Right renal pelvis (tissue), 4 donors: ENCODE data around the gene ROCK2. TPM values are rescaled to one million over a fixed set of nuclear protein-coding genes. Genes with fewer than 3 reads are reported as not detected.
"Not testable (repeated sequence)": the region's sequence is repeated elsewhere in the genome, so short reads cannot be mapped to it uniquely, and the experiment has no call there.

Experiments
- DNase-seq, 4 donors: peaks; one replicate each; pipeline ENCODE4 v3.0.0-alpha.2; 2013; ENCODE audit warnings: low read depth in 4 of 4, low spot score in 3 of 4, missing footprints in 1 of 4
- polyA plus RNA-seq, 4 donors: library from polyadenylated mRNA; unstranded; fragments of 120-200 nt; gene quantifications; one replicate each; pipeline ENCODE4 v1.2.1, GENCODE V29; 2013; ENCODE audit not compliant: insufficient read length in 4 of 4

ROCK2 gene
- polyA plus RNA-seq, 4 donors: 33.9 to 44.6 (median 39.7) TPM

DNA sequence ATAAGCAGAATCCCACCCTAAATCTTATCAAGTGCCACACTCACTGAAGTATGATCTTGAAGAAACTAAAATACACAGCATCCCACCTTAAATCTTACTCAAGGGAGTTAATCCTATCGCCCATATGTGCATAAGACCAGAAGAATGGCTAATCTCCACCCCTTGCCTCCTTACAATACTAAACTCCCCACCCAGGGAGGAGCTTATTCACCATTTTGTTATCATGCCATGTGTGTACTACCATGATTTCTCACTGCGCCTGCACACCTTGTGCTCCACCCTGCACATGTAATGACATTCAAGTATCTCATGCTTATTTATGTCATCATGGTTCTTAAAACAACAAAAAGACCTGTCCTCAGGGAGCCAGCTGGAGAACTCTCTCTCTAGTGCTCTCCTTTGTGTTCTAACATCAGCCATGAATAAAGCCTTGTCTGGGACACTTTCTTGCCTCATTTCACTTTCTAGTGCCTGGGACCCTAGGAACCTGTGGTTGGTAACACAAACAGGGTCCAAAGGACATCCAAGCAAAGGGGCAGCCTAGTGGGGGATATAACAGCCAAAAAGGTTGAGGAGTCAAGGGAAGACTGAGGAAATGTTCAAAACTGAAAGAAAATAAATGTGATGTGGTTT is 101.8 kb downstream of the ROCK2 start:
- no peak for DNase-seq

DNA sequence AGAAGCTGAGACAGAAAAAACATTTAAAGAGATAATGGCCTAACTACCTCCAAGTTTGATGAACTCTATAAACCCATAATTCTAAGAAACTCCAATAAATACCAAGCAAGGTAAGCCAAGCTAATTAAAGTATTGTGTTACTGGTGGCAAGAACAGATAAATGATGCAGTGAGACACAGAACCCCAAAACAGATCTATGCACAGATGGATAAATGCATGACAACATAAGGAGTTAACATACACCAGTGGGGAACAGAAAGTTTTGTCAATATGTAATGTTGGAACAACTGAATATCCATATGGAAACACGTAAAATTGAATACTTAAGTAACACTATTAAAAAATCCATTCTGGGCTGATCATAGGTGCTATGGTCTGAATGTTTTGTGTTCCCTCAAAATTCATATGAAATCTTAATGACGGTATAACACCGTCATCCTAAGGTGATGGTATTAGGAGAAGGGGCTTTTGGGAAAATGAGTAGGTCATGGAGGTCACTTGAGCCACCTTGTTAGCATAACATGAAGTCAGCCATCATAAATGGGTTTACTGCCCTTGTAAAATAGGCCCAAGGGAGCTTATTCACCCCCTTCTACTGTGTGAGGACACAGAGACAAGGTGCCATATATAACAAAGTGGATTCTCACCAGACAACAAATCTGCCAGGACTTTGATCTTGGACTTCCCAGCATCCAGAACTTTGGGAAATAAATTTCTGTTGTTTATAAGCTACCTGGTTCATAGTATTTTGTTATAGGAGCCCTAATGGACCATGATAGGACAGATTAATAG is 102.8 kb downstream of the ROCK2 start:
- DNase-seq: no peak

DNA sequence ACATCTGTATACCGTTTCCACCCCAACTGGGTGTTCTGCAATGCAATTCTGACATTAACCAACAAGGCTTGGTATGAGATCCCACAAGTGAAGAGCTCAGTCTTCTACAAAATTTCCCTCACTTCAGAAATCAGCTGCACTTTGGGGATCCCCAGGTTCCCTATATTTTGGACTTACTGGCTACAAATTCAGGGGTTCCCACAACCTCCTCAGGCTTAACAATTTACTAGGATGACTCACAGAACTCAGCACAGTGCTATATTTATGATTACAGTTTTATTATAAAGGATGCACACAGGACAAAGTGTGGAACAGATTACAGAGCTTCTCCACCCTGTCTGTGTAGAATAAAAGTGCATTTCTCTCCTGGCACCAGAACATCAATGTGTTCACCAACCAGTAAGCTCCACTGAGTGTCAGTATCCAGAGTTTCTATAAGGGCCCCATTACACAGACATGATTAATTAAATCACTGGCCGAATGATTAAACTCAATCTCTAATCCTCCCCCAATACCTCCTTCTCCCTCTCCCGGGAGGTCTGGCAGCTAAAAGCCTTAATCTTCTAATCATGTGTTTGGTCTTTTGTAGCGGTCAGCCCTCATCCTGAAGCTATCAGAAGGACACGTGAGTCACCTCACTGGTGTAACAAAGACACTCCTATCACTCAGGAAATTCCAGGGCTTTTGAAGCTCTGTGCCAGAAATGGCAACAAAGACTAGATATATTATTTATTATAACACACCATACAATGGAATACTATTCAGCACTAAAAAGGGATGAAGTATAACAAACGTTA is 104.6 kb downstream of the ROCK2 start:
- DNase-seq: no peak

DNA sequence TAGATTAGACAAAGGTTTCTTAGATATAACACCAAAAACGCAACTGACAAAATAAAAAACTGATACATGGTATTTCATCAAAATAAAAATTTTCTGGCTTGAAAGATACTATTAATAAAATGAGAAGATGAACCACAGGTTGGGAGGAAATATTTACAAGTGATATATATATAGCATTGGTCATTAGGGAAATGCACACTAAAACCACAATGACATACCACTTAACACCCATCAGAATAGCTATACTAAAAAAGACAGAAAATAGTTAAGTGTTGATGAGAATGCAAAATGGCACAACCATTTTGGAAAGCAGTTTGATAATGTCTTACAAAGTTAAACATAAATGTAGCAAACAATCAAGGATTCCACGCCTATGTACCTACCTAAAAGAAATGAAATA is 105.3 kb downstream of the ROCK2 start:
- no peak for DNase-seq

DNA sequence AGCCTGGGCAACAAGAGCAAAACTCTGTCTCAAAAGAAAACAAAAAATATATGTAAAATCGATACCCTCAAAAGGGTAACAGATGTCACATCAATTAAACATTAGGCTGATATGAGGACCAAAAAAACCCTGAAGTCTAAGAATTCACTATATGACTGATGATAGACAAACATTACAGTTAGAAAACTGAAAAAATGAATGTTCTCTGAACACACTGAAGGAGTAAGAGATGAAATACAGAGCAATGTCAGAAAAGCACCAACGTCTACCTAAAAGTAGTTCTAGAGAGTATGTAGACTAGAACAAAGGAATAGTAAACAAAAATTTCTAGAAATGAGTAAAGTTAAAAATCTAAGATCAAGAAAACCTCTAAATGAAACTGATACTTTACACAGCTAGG is 107.3 kb downstream of the ROCK2 start:
- no peak for DNase-seq

DNA sequence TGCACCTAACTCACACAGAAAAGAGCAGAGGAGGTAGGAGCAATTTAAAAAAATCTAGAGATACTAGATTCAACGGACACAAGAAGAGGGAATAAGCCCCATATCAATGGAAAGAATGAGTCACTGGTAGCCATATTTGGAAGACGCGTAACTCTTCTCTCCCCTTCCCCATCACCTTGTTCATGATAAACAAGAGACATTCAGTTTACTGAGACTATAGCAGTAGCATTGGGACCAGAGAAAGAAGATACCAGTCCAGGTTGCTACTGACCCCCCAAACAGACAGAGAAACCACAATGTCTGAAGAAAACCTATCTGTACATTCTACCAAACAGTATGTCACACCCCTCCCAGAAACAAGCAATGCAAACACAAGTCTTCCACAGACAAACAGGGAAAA is 108.1 kb downstream of the ROCK2 start:
- DNase-seq: no peak

DNA sequence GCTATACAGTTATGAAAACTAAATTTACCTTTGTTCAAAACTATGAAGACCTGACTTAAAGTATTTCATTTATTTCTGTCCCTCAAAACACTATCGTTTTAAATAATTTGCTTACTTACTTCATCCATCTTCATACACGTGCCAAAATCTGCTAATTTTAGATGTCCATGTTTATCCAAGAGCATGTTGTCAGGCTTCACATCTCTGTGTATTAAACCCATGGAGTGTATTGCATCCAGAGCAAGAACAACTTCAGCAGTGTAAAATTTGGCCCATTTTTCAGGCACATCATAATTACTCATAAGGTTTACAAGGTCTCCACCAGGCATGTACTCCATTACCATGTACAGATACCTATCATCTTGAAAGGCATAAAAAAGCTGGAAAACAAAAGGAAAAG is 108.9 kb downstream of the ROCK2 start:
- no peak for DNase-seq

DNA sequence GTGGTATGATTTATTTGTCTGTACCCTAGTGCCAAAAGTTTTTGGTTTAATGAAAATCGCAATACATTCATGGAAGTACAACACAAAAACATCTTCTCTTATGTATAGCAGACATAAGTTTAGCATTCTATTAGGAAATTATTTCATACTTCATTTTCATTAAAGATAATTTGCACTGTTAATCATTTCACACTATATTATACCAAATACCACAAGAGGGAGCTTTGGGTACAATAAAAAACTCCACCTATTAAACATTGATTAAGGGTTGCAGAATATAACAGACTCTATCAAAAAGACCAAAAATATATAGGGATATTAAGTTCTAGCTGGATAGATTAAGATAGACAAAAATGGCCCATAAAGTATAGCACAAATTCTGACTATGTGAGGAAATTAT is 110.1 kb downstream of the ROCK2 start:
- DNase-seq: no peak

DNA sequence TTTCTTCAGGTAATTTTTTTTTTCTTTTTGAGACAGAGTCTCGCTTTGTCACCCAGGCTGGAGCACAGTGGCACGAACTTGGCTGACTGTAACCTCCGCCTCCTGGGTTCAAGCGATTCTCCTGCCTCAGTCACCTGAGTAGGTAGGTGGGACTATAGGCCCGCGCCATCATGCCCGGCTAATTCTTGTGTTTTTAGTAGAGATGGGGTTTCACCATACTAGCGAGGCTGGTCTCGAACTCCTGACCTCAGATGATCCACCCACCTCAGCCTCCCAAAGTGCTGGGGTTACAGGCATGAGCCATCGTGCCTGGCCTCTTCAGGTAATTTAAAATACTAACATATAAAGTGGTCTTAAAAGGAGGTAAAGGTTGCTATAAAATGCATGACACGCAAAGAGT is 113.2 kb downstream of the ROCK2 start:
- not testable (repeated sequence) for DNase-seq

DNA sequence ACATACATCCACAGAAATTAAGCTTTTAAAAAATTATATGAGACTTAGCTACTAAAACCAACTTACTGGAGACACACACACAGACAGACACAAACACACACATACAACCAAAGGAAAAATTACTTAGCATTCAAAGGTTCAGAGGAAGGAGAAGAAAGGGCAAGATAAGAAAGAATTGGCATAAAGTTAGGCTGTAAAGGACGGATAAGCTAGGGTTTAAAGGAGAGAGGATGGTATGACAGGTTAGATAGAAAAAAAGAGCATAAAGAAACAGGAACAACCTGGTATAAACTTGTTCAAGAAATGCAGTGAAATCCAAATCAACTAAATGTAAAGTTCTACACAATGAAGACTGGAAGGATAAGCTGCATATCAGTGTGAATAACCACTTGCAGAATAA is 115.7 kb downstream of the ROCK2 start:
- DNase-seq: no peak

DNA sequence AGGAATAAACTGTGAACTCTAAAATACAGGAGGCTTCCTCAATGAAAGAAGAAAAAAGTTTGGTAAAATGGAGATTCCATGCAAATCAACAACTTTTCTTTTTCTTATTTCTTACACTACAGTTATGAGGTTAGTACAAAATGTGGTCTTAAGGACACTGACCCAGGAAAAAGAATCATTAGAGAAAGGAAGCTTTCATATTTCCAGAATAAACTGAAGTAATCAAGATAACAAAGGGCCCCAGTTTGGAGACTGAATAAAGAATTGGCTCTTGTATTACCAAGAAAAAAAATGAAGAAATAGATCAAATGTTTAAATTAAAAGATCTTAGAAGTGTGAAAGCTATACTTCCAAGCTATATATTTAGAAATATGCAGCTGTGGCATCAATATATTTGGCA is 116.8 kb downstream of the ROCK2 start:
- no peak for DNase-seq

DNA sequence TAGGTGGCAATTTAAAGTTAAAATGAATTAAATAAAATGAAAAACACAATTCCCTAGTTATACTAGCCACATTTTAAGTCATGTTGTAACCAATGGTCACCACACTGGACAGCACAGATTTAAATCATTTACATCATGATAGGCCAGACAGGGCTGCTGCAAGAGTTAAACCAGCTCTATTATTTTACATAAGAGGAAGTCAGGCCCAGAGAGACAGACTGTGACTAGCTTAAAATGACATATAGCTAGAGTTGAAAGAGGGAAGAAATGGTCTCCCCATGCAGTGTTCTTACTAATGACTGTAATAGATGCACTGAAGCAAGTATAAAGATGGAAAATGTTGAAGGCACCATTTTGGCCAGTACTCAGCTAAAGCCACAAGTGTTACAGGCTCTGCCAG is 119.5 kb downstream of the ROCK2 start:
- no peak for DNase-seq

DNA sequence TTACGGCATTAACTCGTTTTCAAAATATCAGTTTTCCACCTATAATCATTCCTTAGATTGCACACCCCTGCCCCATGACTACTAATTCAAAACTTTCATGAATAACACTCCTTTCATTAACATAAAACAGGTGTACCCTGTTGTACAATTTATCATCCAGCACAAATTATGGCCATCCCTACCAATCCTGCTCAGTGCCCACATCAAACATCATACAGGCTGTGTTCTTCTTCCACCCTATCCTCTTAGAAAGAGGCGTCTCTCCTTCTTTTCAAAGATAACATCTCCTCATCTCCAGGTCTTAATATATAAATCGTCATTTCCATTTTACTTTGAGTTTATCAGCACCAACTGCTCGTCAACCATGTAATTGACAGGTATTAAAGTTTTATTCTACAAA is 121.6 kb downstream of the ROCK2 start:
- no peak for DNase-seq

DNA sequence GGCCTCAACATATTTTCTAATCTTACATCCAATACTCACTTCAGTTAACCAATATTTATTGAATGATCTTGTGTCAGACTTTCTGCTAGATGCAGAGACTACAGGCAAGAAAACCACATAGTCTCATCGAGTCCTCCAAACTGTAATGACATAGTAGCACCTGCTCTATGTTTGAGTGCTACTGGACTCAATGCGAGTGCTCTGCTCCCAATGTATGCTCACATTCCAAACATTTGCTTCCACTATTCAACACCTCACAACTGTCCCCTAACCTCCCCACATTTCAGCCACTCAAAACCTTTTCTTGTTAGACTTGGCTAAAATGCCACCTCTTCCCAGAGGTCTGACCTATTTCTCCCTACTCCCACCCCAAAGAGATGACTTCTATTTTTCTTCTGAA is 124.0 kb downstream of the ROCK2 start:
- DNase-seq: no peak

DNA sequence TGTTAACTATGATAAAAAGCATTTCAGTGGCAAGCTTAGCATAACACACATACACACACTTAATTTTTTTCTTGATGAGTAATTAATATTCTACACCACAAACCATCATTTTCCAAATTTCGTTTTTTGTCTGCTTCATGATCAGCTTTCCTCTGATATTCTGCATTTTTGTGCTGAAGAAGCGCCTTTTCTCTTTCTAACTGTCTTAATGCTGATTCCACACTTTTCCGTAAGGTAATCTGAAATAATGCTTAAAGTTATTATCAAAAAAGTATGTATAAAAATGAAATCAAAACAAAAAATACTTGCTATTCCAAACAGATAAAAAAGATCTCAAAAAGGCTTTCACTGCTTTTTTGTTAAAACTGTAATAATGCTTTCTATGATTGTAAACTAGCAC is 129.0 kb downstream of the ROCK2 start:
- no peak for DNase-seq

DNA sequence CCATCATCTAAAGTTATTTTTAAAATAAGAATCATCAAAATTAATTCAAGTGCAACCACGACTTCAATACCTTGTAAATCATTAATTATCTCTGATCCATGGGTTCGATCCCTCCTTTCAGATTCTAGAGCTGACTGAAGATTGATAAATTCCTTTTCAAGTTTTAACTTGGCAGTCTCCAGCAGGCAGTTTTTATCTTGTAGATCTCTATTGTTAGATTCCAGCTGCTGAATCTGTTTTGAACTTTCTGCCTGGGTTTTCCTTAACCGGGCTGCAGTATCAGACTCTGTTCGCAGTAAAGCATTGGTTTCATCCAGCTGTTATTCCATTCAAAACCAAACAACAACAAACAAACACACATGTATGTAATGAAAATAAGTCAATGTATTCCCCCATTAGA is 129.7 kb downstream of the ROCK2 start:
- no peak for DNase-seq

DNA sequence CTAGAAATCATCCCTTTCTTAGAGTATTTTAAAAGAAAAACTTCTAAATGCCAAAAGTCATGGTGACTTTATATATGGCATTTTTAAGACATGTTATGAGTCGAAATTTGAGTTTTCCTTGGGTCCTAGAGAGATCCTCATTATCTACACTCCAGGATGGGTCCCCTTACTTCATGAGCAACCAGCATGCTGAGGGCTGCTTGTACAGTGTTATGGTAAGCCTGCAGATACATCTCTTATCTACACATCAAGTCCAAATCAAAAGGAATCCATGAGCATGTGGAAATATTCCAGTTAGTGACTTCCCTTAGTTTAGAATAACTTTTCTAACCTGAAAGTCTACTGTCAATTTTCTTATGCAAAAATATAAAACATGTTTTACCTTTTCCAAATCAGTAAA is 130.5 kb downstream of the ROCK2 start:
- DNase-seq: no peak

DNA sequence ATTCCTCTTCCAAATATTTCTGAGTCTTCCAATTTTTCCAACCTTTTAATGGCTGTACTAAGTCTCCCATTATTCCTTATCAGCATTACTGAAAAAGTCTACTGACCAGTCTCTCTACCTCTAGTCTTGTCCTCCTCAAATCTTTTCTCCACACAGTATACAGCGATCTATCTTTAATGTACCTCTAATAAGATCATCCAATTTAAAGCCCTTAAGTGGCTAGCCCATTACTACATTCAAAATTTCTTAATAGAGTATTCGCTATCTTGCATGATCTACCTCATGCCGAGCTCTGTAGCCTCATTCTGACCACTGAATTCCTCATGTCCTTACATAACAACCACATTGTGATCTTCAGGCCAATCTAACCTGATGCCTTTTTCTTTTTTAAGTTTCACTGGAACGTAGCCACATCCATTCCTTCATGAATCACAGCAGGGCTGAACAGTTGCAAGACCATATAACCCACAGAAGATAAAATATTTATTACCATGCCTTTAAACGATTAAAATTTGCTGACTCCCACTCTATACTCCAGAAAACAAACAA is 131.3 kb downstream of the ROCK2 start:
- DNase-seq: no peak

DNA sequence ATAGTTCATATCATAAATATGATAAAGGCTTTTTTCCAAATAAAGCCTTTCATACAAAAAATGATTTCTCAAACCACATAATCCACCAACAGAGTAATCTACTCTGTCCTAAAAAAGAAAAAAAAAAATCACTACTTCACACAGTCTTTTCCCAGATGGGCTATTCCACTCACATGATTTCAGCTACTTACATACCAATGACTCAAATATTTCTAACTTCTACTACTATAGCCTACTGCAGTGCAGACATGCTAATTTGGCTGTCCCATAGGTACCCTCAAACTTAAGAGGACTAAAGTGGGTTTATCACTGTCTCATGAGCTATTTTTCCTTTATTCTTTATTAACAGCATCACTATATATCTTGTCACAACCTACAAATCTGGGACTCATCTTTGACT is 131.8 kb downstream of the ROCK2 start:
- DNase-seq: no peak

DNA sequence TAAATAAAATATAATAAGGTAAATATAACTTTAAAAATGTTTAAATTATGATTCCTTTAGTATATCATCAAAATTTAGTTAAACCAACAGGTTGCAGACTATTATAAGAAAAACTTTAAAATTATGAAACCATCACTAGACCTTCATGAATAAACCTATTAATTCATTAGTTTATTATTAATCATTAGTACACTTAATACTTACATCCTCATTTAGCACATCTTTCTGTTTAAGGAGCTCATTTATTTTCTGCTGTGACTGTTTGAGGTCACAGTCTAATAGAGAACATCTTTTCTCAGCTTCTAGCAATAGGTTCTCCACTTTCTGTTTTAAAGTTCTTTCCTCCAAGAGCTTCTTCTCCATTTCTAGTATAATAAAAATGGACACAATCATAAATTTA is 136.4 kb downstream of the ROCK2 start:
- DNase-seq: no peak

DNA sequence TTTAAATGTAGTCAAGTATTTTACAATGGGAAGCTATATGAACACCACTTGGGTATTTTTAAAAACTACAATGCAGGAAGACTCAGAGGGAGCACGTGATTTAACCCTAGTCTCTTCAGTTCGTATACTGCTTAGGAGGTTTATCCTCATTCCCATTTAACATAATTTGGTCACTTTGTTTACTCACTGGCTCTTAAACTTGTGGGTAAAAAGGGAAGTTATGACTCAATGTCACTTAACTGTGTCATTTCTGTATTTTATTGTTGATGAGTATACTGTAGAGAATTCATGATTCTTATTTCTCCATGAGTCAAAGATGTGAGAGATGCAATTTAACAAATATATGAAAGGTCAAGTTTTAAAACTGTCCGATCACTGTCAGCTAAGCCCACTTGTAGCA is 141.0 kb downstream of the ROCK2 start:
- DNase-seq: no peak
